ENCODE measurements around the gene NANS. TPM values are rescaled to one million over a fixed set of nuclear protein-coding genes. Genes with fewer than 3 reads are reported as not detected.
"Not testable (repeated sequence)": the region's sequence is repeated elsewhere in the genome, so short reads cannot be mapped to it uniquely, and the experiment has no call there.

Gene NANS
- total RNA-seq, 1 donor from 2014 or later = 43.9 TPM

DNA sequence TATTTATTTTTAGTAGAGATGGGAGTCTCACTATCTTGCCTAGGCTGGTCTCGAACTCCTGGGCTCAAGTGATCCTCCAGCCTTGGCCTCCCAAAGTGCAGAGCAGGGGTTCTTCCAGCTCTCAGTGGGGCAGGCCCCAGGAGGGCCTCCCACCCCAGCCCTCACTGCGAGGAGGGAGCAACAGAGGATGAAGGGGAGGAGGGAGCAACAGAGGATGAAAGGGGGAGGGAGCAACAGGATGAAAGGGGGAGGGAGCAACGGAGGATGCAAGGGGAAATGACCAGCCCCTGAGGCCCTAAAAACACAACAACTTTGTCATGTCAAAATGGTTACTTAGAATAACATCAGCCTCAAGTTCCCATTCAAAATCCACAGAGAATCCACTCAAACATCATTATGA lies 52.5 kb downstream of the NANS start:
- Mint-ChIP-seq H3K27ac (ENCODE audit: unreplicated experiment) (no peak overlapping the region), H3K9me3 (ENCODE audit: unreplicated experiment) (no peaks in the 10 kb centered on the region), H3K4me1 (ENCODE audit: unreplicated experiment) (no peaks in the 10 kb centered on the region), H3K4me3 (ENCODE audit: unreplicated experiment) (no peak overlapping the region), H3K36me3 (ENCODE audit: unreplicated experiment) (no peaks in the 10 kb centered on the region), H3K27me3 (ENCODE audit: unreplicated experiment) (no peaks in the 10 kb centered on the region)
- no peak for DNase-seq (ENCODE audit: extremely low spot score, unreplicated experiment)
- TF ChIP-seq, protein P1, sequence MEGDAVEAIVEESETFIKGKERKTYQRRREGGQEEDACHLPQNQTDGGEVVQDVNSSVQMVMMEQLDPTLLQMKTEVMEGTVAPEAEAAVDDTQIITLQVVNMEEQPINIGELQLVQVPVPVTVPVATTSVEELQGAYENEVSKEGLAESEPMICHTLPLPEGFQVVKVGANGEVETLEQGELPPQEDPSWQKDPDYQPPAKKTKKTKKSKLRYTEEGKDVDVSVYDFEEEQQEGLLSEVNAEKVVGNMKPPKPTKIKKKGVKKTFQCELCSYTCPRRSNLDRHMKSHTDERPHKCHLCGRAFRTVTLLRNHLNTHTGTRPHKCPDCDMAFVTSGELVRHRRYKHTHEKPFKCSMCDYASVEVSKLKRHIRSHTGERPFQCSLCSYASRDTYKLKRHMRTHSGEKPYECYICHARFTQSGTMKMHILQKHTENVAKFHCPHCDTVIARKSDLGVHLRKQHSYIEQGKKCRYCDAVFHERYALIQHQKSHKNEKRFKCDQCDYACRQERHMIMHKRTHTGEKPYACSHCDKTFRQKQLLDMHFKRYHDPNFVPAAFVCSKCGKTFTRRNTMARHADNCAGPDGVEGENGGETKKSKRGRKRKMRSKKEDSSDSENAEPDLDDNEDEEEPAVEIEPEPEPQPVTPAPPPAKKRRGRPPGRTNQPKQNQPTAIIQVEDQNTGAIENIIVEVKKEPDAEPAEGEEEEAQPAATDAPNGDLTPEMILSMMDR (IDR thresholded peaks at IDR 0.05) = no peak

GRCh38 chr9:98117097-98117496 lies 60.6 kb downstream of the NANS start:
- H3K4me1 Mint-ChIP-seq (ENCODE audit: unreplicated experiment) = peaks cover 12% of the 10 kb centered on the region
- not testable (repeated sequence) for H3K27ac Mint-ChIP-seq (ENCODE audit: unreplicated experiment); H3K9me3 Mint-ChIP-seq (ENCODE audit: unreplicated experiment); H3K4me3 Mint-ChIP-seq (ENCODE audit: unreplicated experiment); H3K36me3 Mint-ChIP-seq (ENCODE audit: unreplicated experiment); DNase-seq (ENCODE audit: extremely low spot score, unreplicated experiment); H3K27me3 Mint-ChIP-seq (ENCODE audit: unreplicated experiment)

DNA sequence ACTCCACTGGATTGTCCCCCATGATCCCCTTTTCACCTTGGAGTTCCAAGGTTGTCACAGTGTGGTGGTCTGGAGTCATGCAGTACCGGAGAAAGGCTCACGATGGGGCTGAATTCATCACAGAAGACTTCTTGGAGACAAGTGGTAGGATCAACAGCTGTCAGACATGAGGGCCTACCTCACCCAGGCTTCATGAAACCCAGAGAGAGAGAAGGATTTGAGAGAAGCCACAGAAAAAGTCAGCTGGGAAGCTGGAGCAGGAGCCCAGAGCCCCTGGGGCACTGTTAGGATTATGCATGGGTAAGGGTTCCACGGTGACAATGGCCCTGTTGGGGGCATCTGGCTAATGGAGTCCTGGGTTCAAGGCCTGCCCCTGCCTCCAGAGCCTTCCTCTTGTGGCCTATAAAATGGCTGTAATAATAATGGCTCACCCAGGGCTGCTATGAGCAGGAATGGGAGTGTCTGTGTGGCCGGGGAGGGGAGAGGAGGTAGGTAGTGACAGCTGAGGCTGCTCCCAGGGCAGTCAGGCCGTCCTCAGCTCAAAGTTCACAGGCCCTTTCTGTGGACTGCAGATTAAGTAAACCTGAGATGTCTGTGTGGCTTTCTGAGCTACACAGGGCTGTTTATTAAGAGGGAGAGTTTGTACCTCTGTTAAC lies 61.6 kb downstream of the NANS start:
- DNase-seq (ENCODE audit: extremely low spot score, unreplicated experiment) = no peak
- no peaks in the 10 kb centered on the region for H3K9me3 Mint-ChIP-seq (ENCODE audit: unreplicated experiment)
- H3K4me3 Mint-ChIP-seq (ENCODE audit: unreplicated experiment) = peak overlapping the region; percentile 74
- H3K27me3 Mint-ChIP-seq (ENCODE audit: unreplicated experiment) = no peaks in the 10 kb centered on the region
- H3K4me1 Mint-ChIP-seq (ENCODE audit: unreplicated experiment) = peaks cover 12% of the 10 kb centered on the region
- no peak overlapping the region for H3K27ac Mint-ChIP-seq (ENCODE audit: unreplicated experiment)
- TF ChIP-seq, protein P1 (IDR thresholded peaks at IDR 0.05) = no peak
- no peaks in the 10 kb centered on the region for H3K36me3 Mint-ChIP-seq (ENCODE audit: unreplicated experiment)

DNA sequence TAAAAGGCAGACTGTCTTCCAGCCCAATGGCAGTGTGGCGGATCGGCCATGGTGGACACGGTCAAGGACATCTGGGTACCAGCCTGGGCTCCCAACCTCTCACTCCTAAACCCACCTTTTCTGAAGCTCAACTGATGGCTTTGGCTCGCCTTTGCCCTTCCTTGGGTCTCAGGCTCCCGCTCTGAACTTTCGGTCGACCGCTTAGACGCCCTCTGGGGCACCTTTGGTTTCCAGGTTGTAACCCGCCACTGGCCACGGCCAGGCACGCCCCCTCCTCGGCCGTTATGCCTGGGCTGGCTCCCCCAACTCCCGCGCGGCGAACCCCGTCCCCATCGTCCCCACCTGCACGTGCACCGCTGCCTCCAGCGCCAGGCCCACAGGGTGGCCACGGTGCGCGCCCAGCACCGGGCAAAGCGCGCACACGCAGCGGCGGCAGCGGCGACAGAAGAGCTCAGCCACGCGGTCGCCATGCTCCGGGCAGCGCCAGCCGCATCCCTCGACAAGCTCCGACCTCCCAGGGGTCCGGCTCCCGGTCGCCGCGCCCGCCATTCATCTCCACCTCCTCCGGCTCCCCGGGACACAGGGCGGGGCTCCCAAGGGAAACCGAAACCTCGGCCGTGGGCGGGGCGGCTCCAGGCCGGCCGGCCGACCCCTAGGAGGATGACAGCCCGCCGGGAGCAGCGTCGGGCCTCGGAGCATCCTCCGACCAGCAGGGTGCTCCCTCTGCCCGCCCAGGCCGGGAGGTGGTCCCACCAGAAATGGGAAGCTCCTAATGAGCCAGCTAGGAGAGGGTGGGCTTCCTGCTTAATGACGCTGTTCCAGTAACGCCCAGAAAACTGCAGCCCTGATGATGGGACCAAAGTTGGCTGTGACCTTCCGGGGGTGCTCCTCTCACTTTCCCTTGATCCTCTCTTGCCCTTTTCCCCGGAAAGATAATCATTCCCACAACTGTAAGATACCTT lies 62.4 kb downstream of the NANS start, which contains the start of gene TRIM14:
Gene TRIM14 (minus strand): TSS at position 583 of the 962 bp plus-strand sequence. CDS start 34 bp downstream, at position 549.
- Mint-ChIP-seq H3K27ac (ENCODE audit: unreplicated experiment) (peak within 1 kb of the TSS; percentile 23), H3K27me3 (ENCODE audit: unreplicated experiment) (no peaks in the 10 kb centered on the region), H3K9me3 (ENCODE audit: unreplicated experiment) (no peaks in the 10 kb centered on the region), H3K4me1 (ENCODE audit: unreplicated experiment) (peaks cover 12% of the 10 kb centered on the region), H3K4me3 (ENCODE audit: unreplicated experiment) (peak within 1 kb of the TSS; percentile 74), H3K36me3 (ENCODE audit: unreplicated experiment) (no peaks in the 10 kb centered on the region)
- no peak for DNase-seq (ENCODE audit: extremely low spot score, unreplicated experiment)
- TF ChIP-seq, protein P1 (IDR thresholded peaks at IDR 0.05) = peak; percentile 18

DNA sequence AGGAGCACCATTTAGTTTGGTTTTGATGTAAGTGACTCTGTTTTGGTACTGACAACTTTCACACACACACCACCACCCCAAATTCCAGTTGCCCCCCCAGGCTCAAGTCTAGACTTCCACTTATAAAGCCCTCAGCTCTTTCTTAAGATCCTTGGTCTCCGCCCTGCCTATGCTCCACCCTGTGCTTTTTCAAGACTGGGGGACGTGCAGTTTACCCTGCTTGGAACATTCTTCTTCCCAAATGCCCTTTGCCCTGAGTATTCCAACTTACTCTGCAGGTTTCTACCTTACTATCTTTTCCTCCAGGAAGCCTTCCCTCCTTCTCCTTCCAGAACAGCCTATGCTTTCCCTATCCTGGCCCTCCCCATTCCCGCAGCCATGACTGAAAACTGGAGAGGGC lies 63.9 kb downstream of the NANS start:
- H3K4me3 Mint-ChIP-seq (ENCODE audit: unreplicated experiment) = peak overlapping the region; percentile 36
- no peaks in the 10 kb centered on the region for H3K36me3 Mint-ChIP-seq (ENCODE audit: unreplicated experiment)
- DNase-seq (ENCODE audit: extremely low spot score, unreplicated experiment) = no peak
- TF ChIP-seq, protein P1 (IDR thresholded peaks at IDR 0.05) = no peak
- no peaks in the 10 kb centered on the region for H3K9me3 Mint-ChIP-seq (ENCODE audit: unreplicated experiment)
- H3K4me1 Mint-ChIP-seq (ENCODE audit: unreplicated experiment) = peaks cover 12% of the 10 kb centered on the region
- H3K27me3 Mint-ChIP-seq (ENCODE audit: unreplicated experiment) = no peaks in the 10 kb centered on the region
- H3K27ac Mint-ChIP-seq (ENCODE audit: unreplicated experiment) = no peak overlapping the region

All from osteocyte (in vitro differentiated cells).